ENCODE data around the gene NUPR1. TPM values are rescaled to one million over a fixed set of nuclear protein-coding genes. Genes with fewer than 3 reads are reported as not detected.
A peak's percentile ranks its signal among the peaks of the same experiment; 100 is the strongest.

Gene NUPR1
- total RNA-seq, 4 donors from 2014 or later, result 18.7 to 44.3 (median 22.6) TPM

DNA sequence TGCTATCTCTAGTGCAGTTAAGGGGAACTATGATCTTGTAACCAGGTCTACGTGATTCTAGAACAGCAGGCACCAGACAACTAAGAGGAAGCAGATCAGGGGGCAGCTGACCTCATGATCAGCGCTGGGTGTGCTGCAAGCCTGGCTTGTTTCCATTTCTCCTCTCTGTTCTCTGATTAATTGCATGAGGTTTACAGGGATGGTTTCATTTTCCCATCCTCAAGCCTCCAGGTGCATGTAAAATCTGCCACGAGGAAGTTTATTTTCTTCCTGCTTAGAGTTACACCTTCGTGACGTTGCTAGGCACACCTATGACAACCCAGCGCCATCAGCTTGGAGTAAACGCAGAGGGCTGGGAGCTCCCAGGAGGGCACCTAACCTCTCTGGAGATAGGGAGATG, 4.3 kb upstream of the NUPR1 start:
- intact Hi-C loops (cut with DNase I; ENCODE audit: low total_unique reads) (no loop called here), in situ Hi-C loops (cut with MboI; ENCODE audit: low sequenced_read_pairs in 4 of 4) (loop anchor here in 1 of 4 donors (25.0 kb wide), 1 partner anchor 294 kb away; the partner anchor contains the start of gene TUFM)

DNA sequence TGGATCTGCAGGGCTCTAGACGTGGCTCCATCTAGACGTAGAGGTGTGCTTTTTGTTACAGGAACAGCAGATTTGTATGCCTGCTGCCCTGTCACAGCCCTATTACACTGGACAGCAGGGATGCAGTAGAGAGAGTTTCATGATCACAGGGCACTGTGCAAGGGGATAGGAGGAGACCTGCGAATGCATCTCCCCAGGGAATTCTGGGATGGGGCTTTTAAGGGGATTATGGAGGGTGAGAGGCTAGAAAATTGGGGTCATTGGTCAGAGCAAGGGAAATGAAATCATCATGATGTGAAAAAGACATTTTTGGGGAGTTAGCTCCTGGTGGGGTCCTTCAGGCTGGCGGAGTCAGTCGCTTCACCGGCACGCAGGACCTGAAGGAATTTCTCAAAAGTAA, 3.9 kb upstream of the NUPR1 start:
- peaks cover 7 to 11% of the 10 kb centered on the region in 2 donors for H3K4me1 ChIP-seq
- in situ Hi-C loops (cut with MboI; ENCODE audit: low sequenced_read_pairs in 4 of 4), result loop anchor here in 1 of 4 donors (25.0 kb wide), 1 partner anchor 295 kb away; the partner anchor contains the start of gene TUFM
- H3K36me3 ChIP-seq, result peaks cover 0 to under 1% of the 10 kb centered on the region in 2 donors
- no peak overlapping the region for H3K4me3 ChIP-seq
- H3K27ac ChIP-seq, result peak overlapping the region; percentile 57 to 98 (median 67)
- peak in 1 of 2 donors; percentile 10 for TF ChIP-seq POLR2A (IDR thresholded peaks at IDR 0.05)
- TF ChIP-seq, protein P1, sequence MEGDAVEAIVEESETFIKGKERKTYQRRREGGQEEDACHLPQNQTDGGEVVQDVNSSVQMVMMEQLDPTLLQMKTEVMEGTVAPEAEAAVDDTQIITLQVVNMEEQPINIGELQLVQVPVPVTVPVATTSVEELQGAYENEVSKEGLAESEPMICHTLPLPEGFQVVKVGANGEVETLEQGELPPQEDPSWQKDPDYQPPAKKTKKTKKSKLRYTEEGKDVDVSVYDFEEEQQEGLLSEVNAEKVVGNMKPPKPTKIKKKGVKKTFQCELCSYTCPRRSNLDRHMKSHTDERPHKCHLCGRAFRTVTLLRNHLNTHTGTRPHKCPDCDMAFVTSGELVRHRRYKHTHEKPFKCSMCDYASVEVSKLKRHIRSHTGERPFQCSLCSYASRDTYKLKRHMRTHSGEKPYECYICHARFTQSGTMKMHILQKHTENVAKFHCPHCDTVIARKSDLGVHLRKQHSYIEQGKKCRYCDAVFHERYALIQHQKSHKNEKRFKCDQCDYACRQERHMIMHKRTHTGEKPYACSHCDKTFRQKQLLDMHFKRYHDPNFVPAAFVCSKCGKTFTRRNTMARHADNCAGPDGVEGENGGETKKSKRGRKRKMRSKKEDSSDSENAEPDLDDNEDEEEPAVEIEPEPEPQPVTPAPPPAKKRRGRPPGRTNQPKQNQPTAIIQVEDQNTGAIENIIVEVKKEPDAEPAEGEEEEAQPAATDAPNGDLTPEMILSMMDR (IDR thresholded peaks at IDR 0.05 in 4 of 5, conservative IDR thresholded peaks at IDR 0.05 in 1 of 5), result no peak
- H3K9me3 ChIP-seq, result no peaks in the 10 kb centered on the region
- H3K27me3 ChIP-seq, result no peaks in the 10 kb centered on the region
- no peak for DNase-seq
- no peak for ATAC-seq
- intact Hi-C loops (cut with DNase I; ENCODE audit: low total_unique reads), result no loop called here

More for the DNA sequence above, 4.3 kb upstream of the NUPR1 start:
- TF ChIP-seq POLR2A (IDR thresholded peaks at IDR 0.05), result no peak
- TF ChIP-seq, protein P1 (IDR thresholded peaks at IDR 0.05 in 4 of 5, conservative IDR thresholded peaks at IDR 0.05 in 1 of 5), result no peak
- H3K4me3 ChIP-seq, result no peak overlapping the region
- DNase-seq, result peak; percentile 40 to 62
- H3K27ac ChIP-seq, result peak overlapping the region; percentile 57 to 98 (median 67)
- no peaks in the 10 kb centered on the region for H3K9me3 ChIP-seq
- ATAC-seq, result peak; percentile 19 to 24
- peaks cover 7 to 11% of the 10 kb centered on the region in 2 donors for H3K4me1 ChIP-seq
- H3K27me3 ChIP-seq, result no peaks in the 10 kb centered on the region
- no peaks in the 10 kb centered on the region for H3K36me3 ChIP-seq

DNA sequence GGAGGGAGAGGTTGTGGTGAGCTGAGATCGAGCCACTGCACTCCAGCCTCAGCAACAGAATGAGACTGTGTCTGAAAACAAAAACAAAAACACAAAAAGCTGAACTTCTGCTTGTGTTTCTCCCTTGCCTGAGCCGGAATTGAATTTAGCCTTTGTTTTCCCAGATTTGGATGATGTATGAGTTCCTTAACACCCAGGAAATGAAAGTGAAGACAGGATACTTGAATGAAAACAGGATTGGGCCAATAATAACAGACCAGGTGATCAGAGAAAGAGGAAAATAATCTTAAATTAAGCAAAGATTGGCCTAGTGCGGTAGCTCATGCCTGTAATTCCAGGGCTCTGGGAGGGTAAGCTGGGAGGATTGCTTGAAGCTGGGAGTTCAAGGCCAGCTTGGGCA, 1.6 kb upstream of the NUPR1 start:
- no peaks in the 10 kb centered on the region for H3K27me3 ChIP-seq
- TF ChIP-seq, protein P1 (IDR thresholded peaks at IDR 0.05 in 4 of 5, conservative IDR thresholded peaks at IDR 0.05 in 1 of 5), result no peak
- TF ChIP-seq POLR2A (IDR thresholded peaks at IDR 0.05), result no peak
- no peak for DNase-seq
- H3K4me1 ChIP-seq, result peaks cover 19 to 24% of the 10 kb centered on the region in 2 donors
- H3K9me3 ChIP-seq, result no peaks in the 10 kb centered on the region
- H3K27ac ChIP-seq, result peak overlapping the region; percentile 98 to 99 (median 99)
- no peak for ATAC-seq
- in situ Hi-C loops (cut with MboI; ENCODE audit: low sequenced_read_pairs in 4 of 4), result loop anchor here in 1 of 4 donors (25.0 kb wide), 1 partner anchor 297 kb away; the partner anchor contains the start of gene TUFM
- no peak overlapping the region for H3K4me3 ChIP-seq
- peaks cover 0 to 10% of the 10 kb centered on the region in 2 donors for H3K36me3 ChIP-seq
- intact Hi-C loops (cut with DNase I; ENCODE audit: low total_unique reads), result no loop called here

DNA sequence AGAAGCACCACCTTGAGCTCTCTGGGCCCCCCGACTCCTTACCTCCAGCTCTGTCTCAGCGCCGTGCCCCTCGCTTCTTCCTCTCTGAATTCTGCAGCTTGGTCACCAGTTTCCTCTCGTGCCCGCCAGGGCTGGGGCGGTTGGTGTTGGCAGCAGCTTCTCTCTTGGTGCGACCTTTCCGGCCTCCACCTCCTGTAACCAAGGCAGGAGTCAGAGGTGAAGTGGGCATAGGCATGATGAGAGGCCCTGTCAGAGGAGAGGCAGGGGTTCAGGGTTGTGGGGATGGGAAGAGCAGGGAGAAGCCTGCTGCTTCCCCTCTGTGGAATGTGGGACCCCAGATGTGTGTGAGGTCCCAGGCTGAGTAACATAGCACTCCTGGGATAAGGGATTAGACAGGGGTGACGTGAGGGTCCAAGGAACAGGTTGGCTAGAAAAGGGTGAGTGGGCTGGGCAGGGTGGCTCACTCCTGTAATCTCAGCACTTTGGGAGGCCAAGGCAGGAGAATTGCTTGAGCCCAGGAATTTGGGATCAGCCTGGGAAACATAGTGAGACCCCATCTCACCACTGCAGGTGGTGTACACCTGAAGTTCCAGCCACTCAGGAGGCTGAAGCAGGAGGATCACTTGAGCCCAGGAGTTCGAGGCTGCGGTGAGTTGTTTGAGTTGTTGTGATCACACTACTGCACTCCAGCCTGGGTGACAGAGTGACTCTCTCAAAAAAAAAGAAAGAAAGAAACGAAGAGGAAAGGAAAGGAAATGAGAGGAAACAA, 626 bp downstream of the NUPR1 start:
- Histone ChIP-seq H3K27me3 (no peaks in the 10 kb centered on the region), H3K4me1 (peaks cover 21 to 42% of the 10 kb centered on the region in 2 donors), H3K4me3 (peak overlapping the region; percentile 66 to 79 (median 68)), H3K9me3 (no peaks in the 10 kb centered on the region), H3K36me3 (peaks cover 0 to 10% of the 10 kb centered on the region in 2 donors), H3K27ac (peak overlapping the region; percentile 98 to 99 (median 99))
- TF ChIP-seq POLR2A (IDR thresholded peaks at IDR 0.05), result no peak
- DNase-seq (no peak), ATAC-seq (no peak)
- intact Hi-C loops (cut with DNase I; ENCODE audit: low total_unique reads), result loop anchor here (2.0 to 10.0 kb wide), 5 partner anchors 337 to 1527 kb away; partner anchors contain the start of genes ALDOA, ATP2A1, KDM8 and MAZ
- in situ Hi-C loops (cut with MboI; ENCODE audit: low sequenced_read_pairs in 4 of 4), result loop anchor here in 1 of 4 donors (25.0 kb wide), 1 partner anchor 299 kb away; the partner anchor contains the start of gene TUFM

DNA sequence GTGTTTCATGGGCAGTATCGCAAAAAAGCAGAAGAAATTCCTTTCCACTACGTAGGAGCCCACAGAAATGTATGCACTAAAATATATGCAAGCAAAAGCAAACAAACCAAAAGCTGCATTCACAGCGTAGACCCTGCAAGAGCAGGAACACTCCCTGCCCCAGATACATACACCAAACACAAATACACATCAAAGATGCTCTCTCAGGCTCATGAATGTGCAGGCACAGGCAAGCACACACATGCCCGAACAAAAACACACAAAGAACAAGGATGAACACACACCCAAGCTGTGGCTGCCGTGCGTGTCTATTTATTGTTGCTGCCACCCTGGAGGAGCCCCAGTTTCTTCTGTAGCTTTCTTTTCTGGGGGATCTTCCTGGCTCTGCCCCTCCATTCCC, 1.7 kb downstream of the NUPR1 start:
- peaks cover 0 to 10% of the 10 kb centered on the region in 2 donors for H3K36me3 ChIP-seq
- H3K4me1 ChIP-seq, result peaks cover 30 to 51% of the 10 kb centered on the region in 2 donors
- peak overlapping the region; percentile 98 to 99 (median 99) for H3K27ac ChIP-seq
- DNase-seq, result no peak
- intact Hi-C loops (cut with DNase I; ENCODE audit: low total_unique reads), result loop anchor here (5.0 to 10.0 kb wide), 4 partner anchors 338 to 1332 kb away; partner anchors contain the start of genes ATP2A1, KDM8 and MAZ
- H3K9me3 ChIP-seq, result no peaks in the 10 kb centered on the region
- no peak for ATAC-seq
- H3K4me3 ChIP-seq, result peak overlapping the region; percentile 66 to 79 (median 68)
- TF ChIP-seq, protein P1 (IDR thresholded peaks at IDR 0.05 in 4 of 5, conservative IDR thresholded peaks at IDR 0.05 in 1 of 5), result no peak
- TF ChIP-seq POLR2A (IDR thresholded peaks at IDR 0.05), result no peak
- in situ Hi-C loops (cut with MboI; ENCODE audit: low sequenced_read_pairs in 4 of 4), result loop anchor here in 1 of 4 donors (25.0 kb wide), 1 partner anchor 300 kb away; the partner anchor contains the start of gene TUFM
- H3K27me3 ChIP-seq, result no peaks in the 10 kb centered on the region
